Measurements from ENCODE around the gene DNAJC13. TPM values are rescaled to one million over a fixed set of nuclear protein-coding genes. Genes with fewer than 3 reads are reported as not detected.

DNAJC13 gene
- total and polyA plus RNA-seq, 4 donors = 6.3 to 22.8 (median 15.4) TPM

GRCh38 chr3:132517311-132517710, 100.0 kb downstream of the DNAJC13 start:
- Histone ChIP-seq H3K4me1 (ENCODE audit: control insufficient read depth in 4 of 4, insufficient read depth in 4 of 4, low read length in 3 of 4) (no peaks in the 10 kb centered on the region), H3K9ac (ENCODE audit: low read depth in 1 of 2, low read length in 2 of 2) (no peak overlapping the region), H3K4me3 (ENCODE audit: low read depth in 1 of 3, low read length in 3 of 3) (no peak overlapping the region), H3K27me3 (ENCODE audit: control insufficient read depth in 4 of 4, insufficient read depth in 4 of 4, low read length in 3 of 4) (no peaks in the 10 kb centered on the region), H3K27ac (ENCODE audit: low read depth in 1 of 2, low read length in 2 of 2) (no peak overlapping the region), H3K36me3 (ENCODE audit: control insufficient read depth in 4 of 4, insufficient read depth in 3 of 4, low read depth in 1 of 4, low read length in 3 of 4) (peaks cover 2 to 42% (median 36%) of the 10 kb centered on the region in 4 donors), H3K9me3 (ENCODE audit: control insufficient read depth in 4 of 4, low read length in 3 of 4) (no peaks in the 10 kb centered on the region)
- TF ChIP-seq GABPA (IDR thresholded peaks at IDR 0.05 in 1 of 2, conservative IDR thresholded peaks at IDR 0.05 in 1 of 2) = no peak
- no peak for DNase-seq (ENCODE audit: low spot score)
- over 99% methylated on average over 2 of the region's 2 CpGs for WGBS

GRCh38 chr3:132519914-132520313, 102.6 kb downstream of the DNAJC13 start:
- Histone ChIP-seq H3K9me3 (ENCODE audit: control insufficient read depth in 4 of 4, low read length in 3 of 4) (no peaks in the 10 kb centered on the region), H3K9ac (ENCODE audit: low read depth in 1 of 2, low read length in 2 of 2) (no peak overlapping the region), H3K27ac (ENCODE audit: low read depth in 1 of 2, low read length in 2 of 2) (no peak overlapping the region), H3K4me3 (ENCODE audit: low read depth in 1 of 3, low read length in 3 of 3) (no peak overlapping the region), H3K36me3 (ENCODE audit: control insufficient read depth in 4 of 4, insufficient read depth in 3 of 4, low read depth in 1 of 4, low read length in 3 of 4) (peaks cover 2 to 45% (median 39%) of the 10 kb centered on the region in 4 donors), H3K27me3 (ENCODE audit: control insufficient read depth in 4 of 4, insufficient read depth in 4 of 4, low read length in 3 of 4) (no peaks in the 10 kb centered on the region), H3K4me1 (ENCODE audit: control insufficient read depth in 4 of 4, insufficient read depth in 4 of 4, low read length in 3 of 4) (no peaks in the 10 kb centered on the region)
- 95% methylated on average over 5 of the region's 5 CpGs for WGBS
- no peak for DNase-seq (ENCODE audit: low spot score)
- TF ChIP-seq ATF3 (IDR thresholded peaks at IDR 0.05) = no peak
- TF ChIP-seq EGR1 (IDR thresholded peaks at IDR 0.05; ENCODE audit: low read depth in 2 of 2) = no peak
- no peak for TF ChIP-seq JUND (IDR thresholded peaks at IDR 0.05)
- no peak for TF ChIP-seq REST (IDR thresholded peaks at IDR 0.05)
- TF ChIP-seq HNF4A (conservative IDR thresholded peaks at IDR 0.05) = no peak
- TF ChIP-seq HNF4G (IDR thresholded peaks at IDR 0.05) = no peak
- no peak for TF ChIP-seq MAX (IDR thresholded peaks at IDR 0.05)
- TF ChIP-seq FOXA1 (IDR thresholded peaks at IDR 0.05) = no peak
- no peak for TF ChIP-seq YY1 (IDR thresholded peaks at IDR 0.05)
- no peak for TF ChIP-seq ZBTB33 (IDR thresholded peaks at IDR 0.05)
- no peak for TF ChIP-seq RXRA (IDR thresholded peaks at IDR 0.05)
- TF ChIP-seq RAD21 (IDR thresholded peaks at IDR 0.05) = no peak
- no peak for TF ChIP-seq FOXA2 (IDR thresholded peaks at IDR 0.05)
- no peak for TF ChIP-seq TAF1 (conservative IDR thresholded peaks at IDR 0.05)

Measured in liver (tissue), 9 donors.